Natural killer cell treated with Interleukin-12 subunit alpha and Interleukin-12 subunit beta and Interleukin-15 and Interleukin-18, amount 100 ng/mL, for 72 hours (primary cell): ENCODE results near the gene TRAF1. TPM values are rescaled to one million over a fixed set of nuclear protein-coding genes. Genes with fewer than 3 reads are reported as not detected.

Experiments
- total RNA-seq, 2 donors: library from RNA; stranded (reverse); gene quantifications; one replicate each; pipeline ENCODE4 v1.2.3, GENCODE V29; 2022

Gene TRAF1
- total RNA-seq, 2 donors from 2014 or later = 145 to 375 TPM

Other genes with a start within 250 kb of the TRAF1 start
- 10 to 100 TPM in 1 of 2 donors, 1 to 10 TPM in 1; 7.7 to 12.7 TPM for gene MEGF9, start 212.3 kb downstream of the TRAF1 start, total RNA-seq
- gene FBXW2, start 133.4 kb downstream of the TRAF1 start, total RNA-seq = 100 to 1,000 TPM in 1 of 2 donors, 10 to 100 TPM in 1; 73.6 to 105 TPM
- gene PSMD5, start 83.9 kb downstream of the TRAF1 start, total RNA-seq = 10 to 100 TPM; 59.5 to 70.4 TPM
- gene PHF19, start 49.6 kb downstream of the TRAF1 start, total RNA-seq = 100 to 1,000 TPM in 1 of 2 donors, 10 to 100 TPM in 1; 97.4 to 177 TPM
- 1 to 10 TPM in 1 of 2 donors, under 1 TPM in 1; 0.88 to 1.0 TPM for gene C5, start 123.5 kb upstream of the TRAF1 start, total RNA-seq
- 100 to 1,000 TPM in 1 of 2 donors, 10 to 100 TPM in 1; 64.6 to 120 TPM for gene CNTRL, start 148.2 kb upstream of the TRAF1 start, total RNA-seq